ENCODE data around the gene CDSN. TPM values are rescaled to one million over a fixed set of nuclear protein-coding genes. Genes with fewer than 3 reads are reported as not detected.

Gene CDSN
- total and polyA plus RNA-seq, 2 of the 4 experiments (the other 2 are of a cell fraction) = not detected

- no peaks in the 10 kb centered on the region for H4K20me1 ChIP-seq (ENCODE audit: insufficient read depth, low read length)
- POLR2A ChIA-PET (ENCODE audit: unreplicated experiment) = no interaction called here
These were observed 17.1 kb downstream of the CDSN start for GRCh38 chr6:31103136-31103535.

More at GRCh38 chr6:31103136-31103535, 17.1 kb downstream of the CDSN start:
- Histone ChIP-seq H3K27me3 (ENCODE audit: control insufficient read depth, insufficient read depth, low read length) (peaks cover 14% of the 10 kb centered on the region), H2AK9ac (replicated peaks; ENCODE audit: low read depth, low read length, poor library complexity) (no peak overlapping the region), H4K5ac (ENCODE audit: low read depth, low read length) (no peak overlapping the region), H3K4ac (ENCODE audit: low read depth, low read length) (no peak overlapping the region), H3K79me1 (ENCODE audit: low read depth in 1 of 2, low read length in 2 of 2) (no peaks in the 10 kb centered on the region), H2AFZ (replicated peaks; ENCODE audit: low read length, poor library complexity) (no peak overlapping the region), H3K9me3 (ENCODE audit: control insufficient read depth, insufficient read depth, low read length) (no peaks in the 10 kb centered on the region), H2BK20ac (ENCODE audit: low read depth, low read length) (no peak overlapping the region), H3K56ac (ENCODE audit: extremely low read depth, insufficient read depth, low read length) (no peak overlapping the region), H3K4me3 (ENCODE audit: insufficient read depth, low read depth, low read length) (no peak overlapping the region), H2BK5ac (ENCODE audit: low read depth, low read length, poor library complexity, severe bottlenecking) (no peak overlapping the region), H3K18ac (ENCODE audit: low read depth, low read length) (no peak overlapping the region), H3K23ac (ENCODE audit: low read depth, low read length) (no peak overlapping the region), H3K9me1 (ENCODE audit: insufficient read depth, low read length) (no peaks in the 10 kb centered on the region; the same call in 1 of the 2 replicates), H3K4me2 (ENCODE audit: low read depth, low read length) (no peak overlapping the region), H3K27ac (ENCODE audit: insufficient read depth, low read length) (no peak overlapping the region), H2AK5ac (ENCODE audit: low read depth, low read length) (no peak overlapping the region), H3K4me1 (ENCODE audit: control insufficient read depth, insufficient read depth, low read length) (no peaks in the 10 kb centered on the region), H3K9ac (ENCODE audit: low read depth, low read length) (no peak overlapping the region), H2BK120ac (ENCODE audit: low read depth, low read length) (no peak overlapping the region), H3K14ac (replicated peaks; ENCODE audit: low read depth, low read length) (no peak overlapping the region), H2BK15ac (ENCODE audit: low read depth, low read length) (no peak overlapping the region), H4K8ac (ENCODE audit: low read depth in 2 of 2, low read length in 2 of 2) (no peak overlapping the region), H3K36me3 (ENCODE audit: control insufficient read depth, insufficient read depth, low read length) (no peaks in the 10 kb centered on the region), H4K91ac (ENCODE audit: insufficient read depth, low read depth, low read length) (no peak overlapping the region)
- no CpG with 5 or more reads among the region's 2 CpGs for WGBS, 2 experiments (ENCODE audit: extremely low coverage in 2 of 2, insufficient read length in 1 of 2)
- BruUV-seq (replicated peaks) = no TSS peak
- dilution Hi-C loops (cut with HindIII; ENCODE audit: low sequenced_read_pairs, unreplicated experiment) = no loop called here
- ATAC-seq (ENCODE audit: low read depth) = no peak
- CTCF ChIA-PET = interaction anchor here (0.6 to 1.3 kb wide), 2 partner anchors 16 to 22 kb away, joined by 3 to 5 read pairs; no protein-coding TSS in a partner anchor
- intact Hi-C loops (cut with micrococcal nuclease) = no loop called here
- in situ Hi-C loops (cut with MboI; ENCODE audit: low sequenced_read_pairs) = no loop called here
- TF ChIP-seq MXI1 (IDR thresholded peaks at IDR 0.05; ENCODE audit: borderline replicate concordance, low read depth, low read length) = no peak
- TF ChIP-seq RFX5 (IDR thresholded peaks at IDR 0.05; ENCODE audit: low read depth, low read length) = no peak
- TF ChIP-seq FOS (IDR thresholded peaks at IDR 0.05; ENCODE audit: low read depth, low read length) = no peak
- TF ChIP-seq RAD21 (IDR thresholded peaks at IDR 0.05; ENCODE audit: low read length) = no peak
- no peak for TF ChIP-seq SMC3 (IDR thresholded peaks at IDR 0.05; ENCODE audit: low read depth, low read length)
- no peak for TF ChIP-seq MAFK (IDR thresholded peaks at IDR 0.05; ENCODE audit: low read depth, low read length)
- TF ChIP-seq RCOR1 (IDR thresholded peaks at IDR 0.05; ENCODE audit: insufficient replicate concordance, low read length) = no peak
- TF ChIP-seq MAZ (IDR thresholded peaks at IDR 0.05; ENCODE audit: borderline replicate concordance, low read depth, low read length) = no peak
- TF ChIP-seq CHD1 (IDR thresholded peaks at IDR 0.05; ENCODE audit: low read depth, low read length) = no peak
- no peak for TF ChIP-seq CEBPB (IDR thresholded peaks at IDR 0.05; ENCODE audit: low read depth, low read length)
- TF ChIP-seq, protein P1, sequence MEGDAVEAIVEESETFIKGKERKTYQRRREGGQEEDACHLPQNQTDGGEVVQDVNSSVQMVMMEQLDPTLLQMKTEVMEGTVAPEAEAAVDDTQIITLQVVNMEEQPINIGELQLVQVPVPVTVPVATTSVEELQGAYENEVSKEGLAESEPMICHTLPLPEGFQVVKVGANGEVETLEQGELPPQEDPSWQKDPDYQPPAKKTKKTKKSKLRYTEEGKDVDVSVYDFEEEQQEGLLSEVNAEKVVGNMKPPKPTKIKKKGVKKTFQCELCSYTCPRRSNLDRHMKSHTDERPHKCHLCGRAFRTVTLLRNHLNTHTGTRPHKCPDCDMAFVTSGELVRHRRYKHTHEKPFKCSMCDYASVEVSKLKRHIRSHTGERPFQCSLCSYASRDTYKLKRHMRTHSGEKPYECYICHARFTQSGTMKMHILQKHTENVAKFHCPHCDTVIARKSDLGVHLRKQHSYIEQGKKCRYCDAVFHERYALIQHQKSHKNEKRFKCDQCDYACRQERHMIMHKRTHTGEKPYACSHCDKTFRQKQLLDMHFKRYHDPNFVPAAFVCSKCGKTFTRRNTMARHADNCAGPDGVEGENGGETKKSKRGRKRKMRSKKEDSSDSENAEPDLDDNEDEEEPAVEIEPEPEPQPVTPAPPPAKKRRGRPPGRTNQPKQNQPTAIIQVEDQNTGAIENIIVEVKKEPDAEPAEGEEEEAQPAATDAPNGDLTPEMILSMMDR (conservative IDR thresholded peaks at IDR 0.05; ENCODE audit: low read depth, low read length) = no peak
- TF ChIP-seq ELK1 (IDR thresholded peaks at IDR 0.05; ENCODE audit: borderline replicate concordance, low read depth, low read length) = no peak
- no peak for TF ChIP-seq POLR2A (IDR thresholded peaks at IDR 0.05; ENCODE audit: low read depth, low read length)
- TF ChIP-seq, protein P2, sequence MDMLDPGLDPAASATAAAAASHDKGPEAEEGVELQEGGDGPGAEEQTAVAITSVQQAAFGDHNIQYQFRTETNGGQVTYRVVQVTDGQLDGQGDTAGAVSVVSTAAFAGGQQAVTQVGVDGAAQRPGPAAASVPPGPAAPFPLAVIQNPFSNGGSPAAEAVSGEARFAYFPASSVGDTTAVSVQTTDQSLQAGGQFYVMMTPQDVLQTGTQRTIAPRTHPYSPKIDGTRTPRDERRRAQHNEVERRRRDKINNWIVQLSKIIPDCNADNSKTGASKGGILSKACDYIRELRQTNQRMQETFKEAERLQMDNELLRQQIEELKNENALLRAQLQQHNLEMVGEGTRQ (IDR thresholded peaks at IDR 0.05; ENCODE audit: low read depth, low read length) = no peak
- no peak for TF ChIP-seq BHLHE40 (IDR thresholded peaks at IDR 0.05; ENCODE audit: low read depth, low read length)
- no peak for TF ChIP-seq NFE2L2 (IDR thresholded peaks at IDR 0.05; ENCODE audit: low read depth, low read length)
- no peak for DNase-seq
